Ovary (tissue), 3 donors: ENCODE data around the gene IPP.

Source experiments
- CTCF ChIP-seq, 3 donors: fragments of 450-650 bp in 2 of 3; fragments of 200-600 bp in 1 of 3; IDR thresholded peaks; one replicate each; pipeline versions ENCODE4 v1.5.1 to v1.8.0; 2016 to 2022; ENCODE audit warnings: antibody characterized with exemption in 3 of 3, mild to moderate bottlenecking in 1 of 3
- POLR2A ChIP-seq: fragments of 450-650 bp; IDR thresholded peaks from one replicate; pipeline ENCODE4 v1.6.1; 2017; ENCODE audit warnings: antibody characterized with exemption, mild to moderate bottlenecking, moderate library complexity
- donor health status: DM: no; HTN: no; CAD: no.

- TF ChIP-seq CTCF (IDR thresholded peaks at IDR 0.05) (no peak), POLR2A (peak; percentile 71)
These were observed 63.3 kb downstream of the IPP start for GRCh38 chr1:45687014-45687753.
